ENCODE measurements around the gene SMG1. TPM values are rescaled to one million over a fixed set of nuclear protein-coding genes. Genes with fewer than 3 reads are reported as not detected.

The SMG1 gene
- total RNA-seq, 1 experiment from 2014 or later, result 105 TPM

- Histone ChIP-seq H3K27ac (ENCODE audit: low read depth, low read length, poor library complexity, severe bottlenecking) (peak overlapping the region; percentile 95), H3K36me3 (ENCODE audit: insufficient read depth, low read length, poor library complexity, severe bottlenecking) (peaks cover 49% of the 10 kb centered on the region), H3K27me3 (replicated peaks; ENCODE audit: insufficient read depth, low read depth, low read length, poor library complexity) (no peaks in the 10 kb centered on the region), H3K4me3 (ENCODE audit: low read depth, low read length, poor library complexity, severe bottlenecking) (peak overlapping the region; percentile 94), H3K4me1 (ENCODE audit: insufficient read depth, low read length, poor library complexity, severe bottlenecking) (peaks cover 40% of the 10 kb centered on the region), H3K9me3 (ENCODE audit: low read depth, low read length, poor library complexity, severe bottlenecking) (no peaks in the 10 kb centered on the region)
- CTCF ChIA-PET, result no interaction called here
- DNase-seq (ENCODE audit: low spot score), result no peak
- no TSS peak for BruUV-seq (replicated peaks)
- intact Hi-C loops (cut with micrococcal nuclease; ENCODE audit: unreplicated experiment), result loop anchor here (10.0 kb wide), 1 partner anchor 725 kb away; the partner anchor contains the start of genes CCP110 and GDE1
- no peak for TF ChIP-seq CTCF (conservative IDR thresholded peaks at IDR 0.05; ENCODE audit: low read depth, low read length)
- TF ChIP-seq EZH2 (IDR thresholded peaks at IDR 0.05; ENCODE audit: borderline replicate concordance, low read depth, low read length, poor library complexity, severe bottlenecking), result no peak
- POLR2A ChIA-PET (ENCODE audit: low non-redundant PET), result no interaction called here
These were observed 126.7 kb downstream of the SMG1 start for GRCh38 chr16:18799500-18799899.

GRCh38 chr16:18797746-18798145 lies 128.5 kb downstream of the SMG1 start:
- CTCF ChIA-PET, result no interaction called here
- Histone ChIP-seq H3K4me1 (ENCODE audit: insufficient read depth, low read length, poor library complexity, severe bottlenecking) (peaks cover 22% of the 10 kb centered on the region), H3K27me3 (replicated peaks; ENCODE audit: insufficient read depth, low read depth, low read length, poor library complexity) (no peaks in the 10 kb centered on the region), H3K4me3 (ENCODE audit: low read depth, low read length, poor library complexity, severe bottlenecking) (peak overlapping the region; percentile 94), H3K9me3 (ENCODE audit: low read depth, low read length, poor library complexity, severe bottlenecking) (no peaks in the 10 kb centered on the region), H3K27ac (ENCODE audit: low read depth, low read length, poor library complexity, severe bottlenecking) (no peak overlapping the region), H3K36me3 (ENCODE audit: insufficient read depth, low read length, poor library complexity, severe bottlenecking) (peaks cover 66% of the 10 kb centered on the region)
- POLR2A ChIA-PET (ENCODE audit: low non-redundant PET), result no interaction called here
- no peak for DNase-seq (ENCODE audit: low spot score)
- TF ChIP-seq CTCF (conservative IDR thresholded peaks at IDR 0.05; ENCODE audit: low read depth, low read length), result no peak
- TF ChIP-seq EZH2 (IDR thresholded peaks at IDR 0.05; ENCODE audit: borderline replicate concordance, low read depth, low read length, poor library complexity, severe bottlenecking), result no peak
- intact Hi-C loops (cut with micrococcal nuclease; ENCODE audit: unreplicated experiment), result loop anchor here (10.0 kb wide), 1 partner anchor 727 kb away; the partner anchor contains the start of genes CCP110 and GDE1
- no TSS peak for BruUV-seq (replicated peaks)

GRCh38 chr16:18796377-18796776 lies 129.8 kb downstream of the SMG1 start:
- no TSS peak for BruUV-seq (replicated peaks)
- Histone ChIP-seq H3K27ac (ENCODE audit: low read depth, low read length, poor library complexity, severe bottlenecking) (no peak overlapping the region), H3K4me1 (ENCODE audit: insufficient read depth, low read length, poor library complexity, severe bottlenecking) (peaks cover 18% of the 10 kb centered on the region), H3K36me3 (ENCODE audit: insufficient read depth, low read length, poor library complexity, severe bottlenecking) (peaks cover 80% of the 10 kb centered on the region), H3K9me3 (ENCODE audit: low read depth, low read length, poor library complexity, severe bottlenecking) (no peaks in the 10 kb centered on the region), H3K27me3 (replicated peaks; ENCODE audit: insufficient read depth, low read depth, low read length, poor library complexity) (no peaks in the 10 kb centered on the region), H3K4me3 (ENCODE audit: low read depth, low read length, poor library complexity, severe bottlenecking) (no peak overlapping the region)
- CTCF ChIA-PET, result no interaction called here
- intact Hi-C loops (cut with micrococcal nuclease; ENCODE audit: unreplicated experiment), result loop anchor here (10.0 kb wide), 1 partner anchor 728 kb away; the partner anchor contains the start of genes CCP110 and GDE1
- POLR2A ChIA-PET (ENCODE audit: low non-redundant PET), result no interaction called here
- TF ChIP-seq EZH2 (IDR thresholded peaks at IDR 0.05; ENCODE audit: borderline replicate concordance, low read depth, low read length, poor library complexity, severe bottlenecking) (no peak), CTCF (conservative IDR thresholded peaks at IDR 0.05; ENCODE audit: low read depth, low read length) (no peak)
- no peak for DNase-seq (ENCODE audit: low spot score)
